Astrocyte of the cerebellum (primary cell): ENCODE measurements around the gene GINS2.

Experiments used
- DNase-seq: peaks from one replicate; pipeline ENCODE4 v3.0.0-alpha.2; 2011; ENCODE audit warnings: low read depth
- H3K4me3 ChIP-seq: 2 replicates; pipeline ENCODE4 v1.5.1; 2011; ENCODE audit warnings: mild to moderate bottlenecking, low read depth, low read length, moderate library complexity
- CTCF ChIP-seq: IDR thresholded peaks from 2 replicates; pipeline ENCODE4 v1.5.1; 2012; ENCODE audit warnings: low read length, low read depth, moderate library complexity, mild to moderate bottlenecking; ENCODE audit errors: missing control alignments
- in situ Hi-C: cut with HindIII; loops from 2 replicates; pipeline ENCODE4 v1.10.0; 2017; ENCODE audit warnings: low sequenced_read_pairs

GINS2 gene

GRCh38 chr16:85686912-85687591, 1.7 kb downstream of the GINS2 start:
- in situ Hi-C loops, result no loop called here
- TF ChIP-seq CTCF, result no peak
- H3K4me3 ChIP-seq, result no peak overlapping the region
- no peak for DNase-seq

GRCh38 chr16:85685251-85685650, 3.5 kb downstream of the GINS2 start:
- in situ Hi-C loops, result no loop called here

GRCh38 chr16:85683363-85683762, 5.4 kb downstream of the GINS2 start:
- DNase-seq, result no peak
- H3K4me3 ChIP-seq, result no peak overlapping the region
- no peak for TF ChIP-seq CTCF
- in situ Hi-C loops, result no loop called here

More at GRCh38 chr16:85685251-85685650, 3.5 kb downstream of the GINS2 start:
- H3K4me3 ChIP-seq, result no peak overlapping the region
- TF ChIP-seq CTCF, result no peak
- DNase-seq, result no peak

GRCh38 chr16:85682516-85682915, 6.2 kb downstream of the GINS2 start:
- no peak for TF ChIP-seq CTCF
- in situ Hi-C loops, result no loop called here
- no peak overlapping the region for H3K4me3 ChIP-seq
- no peak for DNase-seq

GRCh38 chr16:85681255-85681654, 7.5 kb downstream of the GINS2 start:
- in situ Hi-C loops, result no loop called here
- no peak for DNase-seq
- no peak for TF ChIP-seq CTCF
- no peak overlapping the region for H3K4me3 ChIP-seq

GRCh38 chr16:85680352-85680944, 8.3 kb downstream of the GINS2 start:
- no peak for TF ChIP-seq CTCF
- in situ Hi-C loops, result no loop called here
- DNase-seq, result no peak
- H3K4me3 ChIP-seq, result no peak overlapping the region
